Coronary artery (tissue), 2 donors: Measurements from ENCODE around the gene SLC26A4.

ENCODE experiments used
- DNase-seq: peaks from one replicate; pipeline ENCODE4 v3.0.0-alpha.2; 2017; ENCODE audit warnings: low spot score
- H3K27ac ChIP-seq, 2 donors: fragments of 200-600 bp; sonication (generic); one replicate each; pipeline ENCODE4 v1.5.1; 2016 to 2019
- H3K4me3 ChIP-seq: fragments of 200-600 bp; sonication (generic); 2 replicates; pipeline ENCODE4 v1.5.1; 2016; ENCODE audit warnings: mild to moderate bottlenecking, moderate library complexity
- TF ChIP-seq, protein P1 (sequence below): fragments of 200-600 bp; sonication (generic); IDR thresholded peaks from one replicate; pipeline ENCODE4 v1.5.1; 2019; ENCODE audit warnings: antibody characterized with exemption

The SLC26A4 gene

DNA sequence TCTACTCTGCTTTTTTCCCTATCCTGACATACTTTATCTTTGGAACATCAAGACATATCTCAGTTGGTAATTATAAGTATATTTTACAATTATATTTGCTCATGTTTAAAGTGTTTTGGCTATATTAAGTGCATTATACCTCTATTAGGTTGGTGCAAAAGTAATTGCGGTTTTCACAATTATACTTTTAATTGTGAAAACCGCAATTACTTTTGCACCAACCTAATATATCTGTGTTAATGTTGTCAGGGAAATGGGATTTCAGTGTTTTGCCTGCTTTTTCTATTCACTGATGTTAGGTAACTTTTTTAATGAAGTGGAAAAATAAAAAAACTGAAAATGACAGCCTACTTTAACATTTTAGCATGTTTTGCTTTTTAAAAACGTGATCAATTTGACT lies 11.6 kb downstream of the SLC26A4 start:
- TF ChIP-seq, protein P1, sequence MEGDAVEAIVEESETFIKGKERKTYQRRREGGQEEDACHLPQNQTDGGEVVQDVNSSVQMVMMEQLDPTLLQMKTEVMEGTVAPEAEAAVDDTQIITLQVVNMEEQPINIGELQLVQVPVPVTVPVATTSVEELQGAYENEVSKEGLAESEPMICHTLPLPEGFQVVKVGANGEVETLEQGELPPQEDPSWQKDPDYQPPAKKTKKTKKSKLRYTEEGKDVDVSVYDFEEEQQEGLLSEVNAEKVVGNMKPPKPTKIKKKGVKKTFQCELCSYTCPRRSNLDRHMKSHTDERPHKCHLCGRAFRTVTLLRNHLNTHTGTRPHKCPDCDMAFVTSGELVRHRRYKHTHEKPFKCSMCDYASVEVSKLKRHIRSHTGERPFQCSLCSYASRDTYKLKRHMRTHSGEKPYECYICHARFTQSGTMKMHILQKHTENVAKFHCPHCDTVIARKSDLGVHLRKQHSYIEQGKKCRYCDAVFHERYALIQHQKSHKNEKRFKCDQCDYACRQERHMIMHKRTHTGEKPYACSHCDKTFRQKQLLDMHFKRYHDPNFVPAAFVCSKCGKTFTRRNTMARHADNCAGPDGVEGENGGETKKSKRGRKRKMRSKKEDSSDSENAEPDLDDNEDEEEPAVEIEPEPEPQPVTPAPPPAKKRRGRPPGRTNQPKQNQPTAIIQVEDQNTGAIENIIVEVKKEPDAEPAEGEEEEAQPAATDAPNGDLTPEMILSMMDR, result no peak
- H3K4me3 ChIP-seq, result no peak overlapping the region
- DNase-seq, result no peak

DNA sequence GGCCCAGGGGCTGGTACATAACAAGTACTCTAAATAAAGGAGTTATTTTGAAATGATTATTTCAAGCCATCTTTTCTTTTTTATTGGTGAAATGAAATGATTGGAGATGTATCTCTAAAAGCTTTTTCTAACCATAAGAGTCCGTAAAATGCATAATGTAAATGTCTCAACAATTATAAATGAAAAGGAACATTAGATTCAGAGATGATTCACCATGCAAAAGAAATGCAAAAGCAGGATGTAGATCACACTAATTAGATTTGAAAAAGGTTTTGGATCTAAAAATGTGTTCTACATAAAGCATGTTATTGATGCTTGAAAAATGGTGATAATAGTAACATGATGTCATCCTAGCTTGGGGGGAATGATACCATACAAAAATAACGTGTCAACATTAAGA lies 15.6 kb downstream of the SLC26A4 start:
- no peak overlapping the region for H3K4me3 ChIP-seq
- TF ChIP-seq, protein P1, result no peak
- H3K27ac ChIP-seq, result no peak overlapping the region
- no peak for DNase-seq

More for the DNA sequence above, 11.6 kb downstream of the SLC26A4 start:
- no peak overlapping the region for H3K27ac ChIP-seq

DNA sequence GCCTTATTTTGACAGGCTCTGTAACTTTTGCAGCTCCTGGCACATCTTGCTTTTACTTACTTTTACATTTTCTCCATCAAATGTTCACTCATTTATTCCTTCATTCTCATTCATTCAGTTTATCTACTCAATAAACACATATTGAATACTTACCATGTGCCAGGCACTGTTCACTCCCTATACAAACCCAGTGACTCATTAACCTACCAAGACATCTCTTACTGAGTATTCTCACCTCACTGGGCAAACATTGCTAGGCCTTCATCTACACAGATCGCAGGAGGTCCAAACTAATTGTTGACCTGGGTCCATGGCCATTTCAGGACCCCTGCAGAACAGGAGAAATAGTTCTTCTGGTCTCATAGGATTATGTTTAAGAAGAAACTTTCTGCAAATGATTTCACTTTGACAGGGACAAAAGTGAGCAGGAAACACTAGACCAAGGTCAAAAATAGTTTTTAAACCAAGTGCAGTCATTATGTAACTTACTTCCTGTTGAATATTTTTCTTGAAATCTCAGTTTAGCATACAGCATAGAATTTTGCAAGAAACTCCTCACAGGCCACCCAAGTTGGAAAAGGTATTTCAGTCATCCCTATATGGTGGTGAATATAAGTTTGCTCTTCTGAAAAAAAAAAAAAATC lies 17.6 kb downstream of the SLC26A4 start:
- no peak overlapping the region for H3K4me3 ChIP-seq
- TF ChIP-seq, protein P1, result no peak

DNA sequence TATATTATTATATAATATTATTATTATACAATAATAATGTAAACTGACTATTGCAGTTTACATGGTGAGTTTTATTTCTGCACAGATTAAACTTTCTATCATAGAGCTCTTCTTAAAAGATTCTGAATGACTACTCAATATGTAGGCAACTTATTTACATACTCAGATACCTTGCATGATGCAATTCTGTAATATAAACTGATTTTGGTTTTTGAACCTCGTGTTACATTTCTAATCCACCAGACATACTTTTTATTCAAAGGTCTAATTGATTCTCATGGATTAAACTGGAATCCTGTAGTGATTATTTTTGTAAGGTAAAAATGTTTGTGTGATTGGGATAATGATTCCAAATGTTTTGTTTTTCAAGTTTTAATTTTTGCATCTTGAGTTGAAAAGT lies 19.9 kb downstream of the SLC26A4 start:
- TF ChIP-seq, protein P1, result no peak
- DNase-seq, result no peak
- Histone ChIP-seq H3K27ac (no peak overlapping the region), H3K4me3 (no peak overlapping the region)

More for the DNA sequence above, 17.6 kb downstream of the SLC26A4 start:
- H3K27ac ChIP-seq, result no peak overlapping the region
- DNase-seq, result no peak

DNA sequence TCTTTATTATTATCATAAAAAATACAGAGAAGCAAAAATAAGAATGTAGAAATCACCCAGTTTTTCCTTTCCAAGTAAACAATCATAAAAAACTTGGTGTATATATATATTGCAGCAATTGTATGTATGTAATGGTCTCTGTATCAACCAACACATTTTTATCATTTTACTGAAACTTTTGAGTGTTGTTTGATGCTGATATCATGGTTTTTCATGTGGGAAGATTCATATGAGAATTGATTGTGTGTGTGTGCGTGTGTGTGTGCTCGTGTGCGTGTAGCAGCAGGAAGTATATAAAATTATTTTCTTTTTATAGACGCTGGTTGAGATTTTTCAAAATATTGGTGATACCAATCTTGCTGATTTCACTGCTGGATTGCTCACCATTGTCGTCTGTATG lies 22.3 kb downstream of the SLC26A4 start:
- TF ChIP-seq, protein P1, result no peak
- DNase-seq, result no peak
- no peak overlapping the region for H3K4me3 ChIP-seq
- no peak overlapping the region for H3K27ac ChIP-seq

DNA sequence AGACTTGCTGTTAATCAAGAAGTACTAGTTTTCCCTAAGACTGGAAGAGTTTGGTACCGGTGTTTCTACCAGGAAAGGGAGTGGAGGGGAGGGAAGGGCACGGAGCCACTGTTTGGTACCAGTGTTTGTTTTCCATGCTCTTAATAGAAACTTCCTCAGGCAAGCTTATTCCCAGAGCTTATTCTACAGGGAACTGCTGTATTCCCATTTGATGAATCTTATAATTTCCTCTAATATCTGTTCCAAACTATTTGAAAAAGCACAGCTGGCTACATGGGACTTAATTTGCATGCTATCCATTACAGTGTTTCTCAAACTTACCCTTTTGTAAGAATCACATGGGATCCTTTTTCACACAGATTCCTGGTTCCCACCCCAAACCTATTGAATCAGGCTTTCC lies 23.7 kb downstream of the SLC26A4 start:
- no peak overlapping the region for H3K27ac ChIP-seq
- DNase-seq, result no peak
- TF ChIP-seq, protein P1, result no peak
- H3K4me3 ChIP-seq, result no peak overlapping the region

DNA sequence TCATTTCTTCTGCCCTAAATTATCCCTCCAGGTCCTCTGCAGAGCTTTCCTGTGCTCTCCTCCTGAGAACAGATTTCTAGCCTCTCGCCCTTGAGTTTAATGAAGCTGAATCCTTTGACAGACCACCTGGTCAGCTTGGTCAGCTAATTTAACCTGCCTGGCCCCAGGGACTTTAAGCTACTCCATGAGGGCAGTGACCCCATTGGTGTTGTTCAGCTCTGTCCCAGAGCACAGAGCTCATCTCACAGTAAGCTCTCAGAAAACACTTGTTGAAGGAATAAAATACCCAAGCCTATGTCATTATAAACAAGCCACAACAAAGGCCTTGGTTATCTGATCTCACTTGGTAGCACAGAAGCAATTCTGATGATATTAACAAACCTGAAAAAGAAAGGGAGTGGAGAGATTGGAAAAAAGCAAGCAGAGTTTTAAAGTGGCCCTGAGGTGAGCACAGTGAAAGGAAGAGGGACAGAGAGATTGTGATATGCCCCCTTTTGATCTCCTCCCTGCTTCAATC lies 24.4 kb downstream of the SLC26A4 start:
- Histone ChIP-seq H3K27ac (no peak overlapping the region), H3K4me3 (no peak overlapping the region)
- TF ChIP-seq, protein P1, result no peak
- DNase-seq, result no peak
